Measurements from ENCODE around the gene NKG7. TPM values are rescaled to one million over a fixed set of nuclear protein-coding genes. Genes with fewer than 3 reads are reported as not detected.

NKG7 gene
- total RNA-seq, 1 experiment from 2014 or later: not detected

DNA sequence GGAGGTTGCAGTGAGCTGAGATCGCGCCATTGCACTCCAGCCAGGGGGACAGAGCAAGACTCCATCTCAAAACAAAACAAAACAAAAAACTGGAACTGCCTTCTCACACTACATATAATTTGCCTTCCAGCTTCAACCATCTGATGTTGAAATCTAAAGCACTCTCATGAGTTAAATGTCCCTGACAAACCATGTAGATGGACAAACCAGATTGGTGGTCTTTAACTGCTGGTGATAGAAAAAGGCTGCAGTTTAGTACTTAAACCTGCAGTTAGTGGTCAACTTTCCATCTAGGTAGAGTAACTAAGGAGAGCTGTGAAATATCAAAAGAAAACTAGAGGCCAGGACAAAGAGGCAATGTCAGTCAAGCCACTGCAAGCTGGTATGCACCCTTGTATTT is 23.7 kb upstream of the NKG7 start:
- Histone ChIP-seq H3K79me2 (ENCODE audit: low read length) (no peaks in the 10 kb centered on the region), H3K27ac (ENCODE audit: low read length) (no peak overlapping the region), H3K4me2 (ENCODE audit: low read length) (no peak overlapping the region), H3K36me3 (ENCODE audit: low read depth, low read length) (no peaks in the 10 kb centered on the region), H3K9ac (ENCODE audit: low read length) (no peak overlapping the region), H2AFZ (ENCODE audit: low read length) (no peak overlapping the region), H3K9me2 (replicated peaks; ENCODE audit: low read length) (no peaks in the 10 kb centered on the region), H4K20me1 (ENCODE audit: low read length) (no peaks in the 10 kb centered on the region), H3K4me1 (ENCODE audit: insufficient read depth, low read length) (peaks cover 18% of the 10 kb centered on the region), H3K27me3 (ENCODE audit: low read length) (no peaks in the 10 kb centered on the region), H3F3A (ENCODE audit: low read length, unreplicated experiment) (no peaks in the 10 kb centered on the region), H3K4me3 (ENCODE audit: low read length) (no peak overlapping the region), H3K9me3 (ENCODE audit: low read length) (no peaks in the 10 kb centered on the region)
- ChIA-PET POLR2A (ENCODE audit: unreplicated experiment) (no interaction called here), CTCF (no interaction called here)
- intact Hi-C loops (cut with micrococcal nuclease): no loop called here
- TF ChIP-seq EZH2 (IDR thresholded peaks at IDR 0.05; ENCODE audit: low read length, unreplicated experiment) (no peak), EZH2phosphoT487 (IDR thresholded peaks at IDR 0.05; ENCODE audit: borderline replicate concordance, low read length) (no peak), CTCF (conservative IDR thresholded peaks at IDR 0.05; ENCODE audit: low read depth, low read length) (no peak)
- no peak for ATAC-seq
- DNase-seq: no peak
- no TSS peak for BruUV-seq (replicated peaks)

GRCh38 chr19:51394050-51394836 is 21.8 kb upstream of the NKG7 start:
- DNase-seq: peak; percentile 100
- H3K4me3 ChIP-seq (ENCODE audit: low read length): peak overlapping the region; percentile 66
- no peaks in the 10 kb centered on the region for H4K20me1 ChIP-seq (ENCODE audit: low read length)
- no peaks in the 10 kb centered on the region for H3K79me2 ChIP-seq (ENCODE audit: low read length)
- BruUV-seq (replicated peaks): no TSS peak
- H3F3A ChIP-seq (ENCODE audit: low read length, unreplicated experiment): no peaks in the 10 kb centered on the region
- intact Hi-C loops (cut with micrococcal nuclease): loop anchor here (1.0 kb wide), 2 partner anchors 27 to 55 kb away; no protein-coding TSS in a partner anchor
- H3K9ac ChIP-seq (ENCODE audit: low read length): peak overlapping the region; percentile 74
- H2AFZ ChIP-seq (ENCODE audit: low read length): peak overlapping the region; percentile 92
- H3K27ac ChIP-seq (ENCODE audit: low read length): peak overlapping the region; percentile 68
- peaks cover 18% of the 10 kb centered on the region for H3K4me1 ChIP-seq (ENCODE audit: insufficient read depth, low read length)
- ChIA-PET POLR2A (ENCODE audit: unreplicated experiment) (interaction anchor here (0.6 to 0.8 kb wide), 3 partner anchors 27 to 1462 kb away, joined by 4 to 10 read pairs (median 7); no protein-coding TSS in a partner anchor), CTCF (interaction anchor here (0.6 to 1.2 kb wide), 5 partner anchors 27 to 262 kb away, joined by 3 to 8 read pairs (median 3); no protein-coding TSS in a partner anchor)
- no peaks in the 10 kb centered on the region for H3K9me2 ChIP-seq (replicated peaks; ENCODE audit: low read length)
- H3K4me2 ChIP-seq (ENCODE audit: low read length): peak overlapping the region; percentile 85
- no peaks in the 10 kb centered on the region for H3K36me3 ChIP-seq (ENCODE audit: low read depth, low read length)
- TF ChIP-seq CTCF (conservative IDR thresholded peaks at IDR 0.05; ENCODE audit: low read depth, low read length) (peak; percentile 59), EZH2 (IDR thresholded peaks at IDR 0.05; ENCODE audit: low read length, unreplicated experiment) (no peak)
- ATAC-seq: peak; percentile 93
- no peaks in the 10 kb centered on the region for H3K9me3 ChIP-seq (ENCODE audit: low read length)
- H3K27me3 ChIP-seq (ENCODE audit: low read length): no peaks in the 10 kb centered on the region

DNA sequence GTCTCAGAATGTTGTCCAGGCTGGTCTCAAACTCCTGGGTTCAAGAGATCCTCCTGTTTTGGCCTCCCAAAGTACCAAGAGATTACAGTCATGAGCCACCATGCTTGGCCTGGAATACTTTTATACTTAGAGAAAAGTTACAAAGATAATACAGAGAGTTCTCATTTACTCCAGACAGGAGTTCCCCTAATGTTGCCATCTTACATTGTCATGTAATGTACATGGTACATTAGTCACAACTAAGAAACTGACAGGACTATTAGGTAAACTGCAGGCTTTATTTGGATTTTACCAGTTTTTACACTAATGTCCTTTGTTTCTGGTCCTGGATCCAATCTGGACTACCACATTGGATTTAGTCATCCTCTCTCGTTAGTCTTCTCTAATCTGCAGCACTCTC is 20.2 kb upstream of the NKG7 start:
- TF ChIP-seq CTCF (conservative IDR thresholded peaks at IDR 0.05; ENCODE audit: low read depth, low read length): no peak
- no peak for TF ChIP-seq EZH2 (IDR thresholded peaks at IDR 0.05; ENCODE audit: low read length, unreplicated experiment)
- no peak for TF ChIP-seq EZH2phosphoT487 (IDR thresholded peaks at IDR 0.05; ENCODE audit: borderline replicate concordance, low read length)
- H3K9ac ChIP-seq (ENCODE audit: low read length): no peak overlapping the region
- no peaks in the 10 kb centered on the region for H3K9me2 ChIP-seq (replicated peaks; ENCODE audit: low read length)
- H4K20me1 ChIP-seq (ENCODE audit: low read length): no peaks in the 10 kb centered on the region
- no peak overlapping the region for H3K27ac ChIP-seq (ENCODE audit: low read length)
- no peak overlapping the region for H3K4me3 ChIP-seq (ENCODE audit: low read length)
- H3K4me1 ChIP-seq (ENCODE audit: insufficient read depth, low read length): peaks cover 18% of the 10 kb centered on the region
- ATAC-seq (no peak), DNase-seq (no peak)
- intact Hi-C loops (cut with micrococcal nuclease): no loop called here
- ChIA-PET POLR2A (ENCODE audit: unreplicated experiment) (no interaction called here), CTCF (no interaction called here)
- H3K27me3 ChIP-seq (ENCODE audit: low read length): no peaks in the 10 kb centered on the region
- no peaks in the 10 kb centered on the region for H3K79me2 ChIP-seq (ENCODE audit: low read length)
- H2AFZ ChIP-seq (ENCODE audit: low read length): no peak overlapping the region
- no TSS peak for BruUV-seq (replicated peaks)
- no peak overlapping the region for H3K4me2 ChIP-seq (ENCODE audit: low read length)
- H3F3A ChIP-seq (ENCODE audit: low read length, unreplicated experiment): no peaks in the 10 kb centered on the region
- H3K9me3 ChIP-seq (ENCODE audit: low read length): no peaks in the 10 kb centered on the region
- H3K36me3 ChIP-seq (ENCODE audit: low read depth, low read length): no peaks in the 10 kb centered on the region

Measured in PC-3 (cell line).